Femur (tissue), 1 donor: ENCODE measurements around the gene CUEDC2.
A peak's percentile ranks its signal among the peaks of the same experiment; 100 is the strongest.

Experiments
- DNase-seq: peaks from one replicate; pipeline ENCODE4 v3.0.0-alpha.2; 2017

The CUEDC2 gene

GRCh38 chr10:102432162-102432950, at the start of gene CUEDC2:
Gene CUEDC2, minus strand, starts transcription at chr10:102432574. Its CDS starts 7,386 bp downstream, at chr10:102425188.
- peak; percentile 98 for DNase-seq

- no peak for DNase-seq
Observed at GRCh38 chr10:102480396-102480795, 48.0 kb upstream of the CUEDC2 start.

- DNase-seq: no peak
Observed at GRCh38 chr10:102479651-102480050, 47.3 kb upstream of the CUEDC2 start.

GRCh38 chr10:102476466-102477141, 44.2 kb upstream of the CUEDC2 start:
- DNase-seq: no peak

- no peak for DNase-seq
Observed at GRCh38 chr10:102475451-102476040, 43.2 kb upstream of the CUEDC2 start.

GRCh38 chr10:102473445-102474331, 41.3 kb upstream of the CUEDC2 start:
- DNase-seq: no peak

GRCh38 chr10:102470579-102471546, 38.5 kb upstream of the CUEDC2 start:
- no peak for DNase-seq

GRCh38 chr10:102468683-102469082, 36.3 kb upstream of the CUEDC2 start:
- no peak for DNase-seq

- no peak for DNase-seq
Observed at GRCh38 chr10:102467971-102468438, 35.6 kb upstream of the CUEDC2 start.

- no peak for DNase-seq
Observed at GRCh38 chr10:102467318-102467717, 34.9 kb upstream of the CUEDC2 start.

- no peak for DNase-seq
Observed at GRCh38 chr10:102465466-102465865, 33.1 kb upstream of the CUEDC2 start.

- DNase-seq: no peak
Observed at GRCh38 chr10:102463983-102464382, 31.6 kb upstream of the CUEDC2 start.

GRCh38 chr10:102462512-102463054, 30.2 kb upstream of the CUEDC2 start:
- DNase-seq: no peak

- peak; percentile 89 for DNase-seq
Observed at GRCh38 chr10:102461187-102462054, 29.0 kb upstream of the CUEDC2 start.

GRCh38 chr10:102460836-102461186, 28.4 kb upstream of the CUEDC2 start:
- DNase-seq: no peak

GRCh38 chr10:102458656-102459055, 26.3 kb upstream of the CUEDC2 start:
- DNase-seq: no peak

- no peak for DNase-seq
Observed at GRCh38 chr10:102457591-102458150, 25.3 kb upstream of the CUEDC2 start.

GRCh38 chr10:102455893-102456471, 23.6 kb upstream of the CUEDC2 start:
- no peak for DNase-seq
